Retinal pigment epithelial cell (primary cell): ENCODE measurements around the gene ARID5B.

Experiments used
- DNase-seq: peaks from one replicate; pipeline ENCODE4 v3.0.0-alpha.2; 2010; ENCODE audit warnings: low read depth
- H3K4me3 ChIP-seq: 2 replicates; pipeline ENCODE4 v1.5.1; 2011; ENCODE audit warnings: mild to moderate bottlenecking, low read length, control low read depth, moderate library complexity
- TF ChIP-seq, protein P1 (sequence below): conservative IDR thresholded peaks from 2 replicates; pipeline ENCODE4 v1.5.1; 2011; ENCODE audit warnings: low read depth, low read length, control low read depth, inconsistent platforms

ARID5B gene

DNA sequence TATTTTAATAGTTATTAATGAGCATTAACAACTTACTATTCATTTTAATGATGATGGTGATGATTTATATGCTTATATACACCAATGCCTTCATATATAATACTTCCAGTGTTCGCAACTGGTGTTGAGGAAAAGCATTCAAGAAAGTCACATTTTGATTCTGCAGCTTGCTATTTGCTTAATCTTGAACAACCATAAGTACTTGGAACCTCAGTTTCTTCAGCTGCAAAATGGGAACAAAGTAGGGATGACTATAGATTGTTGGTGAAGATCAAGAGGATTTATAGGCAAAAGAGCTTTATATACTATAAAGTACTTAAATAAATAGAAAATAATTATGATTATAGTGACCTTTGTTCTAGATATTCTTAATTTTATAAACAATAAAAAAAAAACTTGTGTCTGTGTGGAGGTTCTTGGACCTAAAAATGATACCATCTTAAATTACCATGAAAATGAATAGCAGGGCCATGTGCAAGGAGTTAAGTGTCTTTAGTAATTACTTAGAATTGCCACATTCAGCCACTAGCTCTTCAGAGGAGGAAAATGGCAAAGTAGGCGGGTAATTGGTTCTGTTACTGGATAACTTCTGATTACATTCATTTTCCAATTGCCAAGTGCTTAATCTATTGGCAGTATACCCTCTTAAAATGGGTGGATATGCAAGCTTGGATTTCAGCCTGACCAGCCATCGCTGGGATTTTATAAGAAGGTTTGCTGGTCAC lies 4.5 kb downstream of the ARID5B start:
- TF ChIP-seq, protein P1, sequence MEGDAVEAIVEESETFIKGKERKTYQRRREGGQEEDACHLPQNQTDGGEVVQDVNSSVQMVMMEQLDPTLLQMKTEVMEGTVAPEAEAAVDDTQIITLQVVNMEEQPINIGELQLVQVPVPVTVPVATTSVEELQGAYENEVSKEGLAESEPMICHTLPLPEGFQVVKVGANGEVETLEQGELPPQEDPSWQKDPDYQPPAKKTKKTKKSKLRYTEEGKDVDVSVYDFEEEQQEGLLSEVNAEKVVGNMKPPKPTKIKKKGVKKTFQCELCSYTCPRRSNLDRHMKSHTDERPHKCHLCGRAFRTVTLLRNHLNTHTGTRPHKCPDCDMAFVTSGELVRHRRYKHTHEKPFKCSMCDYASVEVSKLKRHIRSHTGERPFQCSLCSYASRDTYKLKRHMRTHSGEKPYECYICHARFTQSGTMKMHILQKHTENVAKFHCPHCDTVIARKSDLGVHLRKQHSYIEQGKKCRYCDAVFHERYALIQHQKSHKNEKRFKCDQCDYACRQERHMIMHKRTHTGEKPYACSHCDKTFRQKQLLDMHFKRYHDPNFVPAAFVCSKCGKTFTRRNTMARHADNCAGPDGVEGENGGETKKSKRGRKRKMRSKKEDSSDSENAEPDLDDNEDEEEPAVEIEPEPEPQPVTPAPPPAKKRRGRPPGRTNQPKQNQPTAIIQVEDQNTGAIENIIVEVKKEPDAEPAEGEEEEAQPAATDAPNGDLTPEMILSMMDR, result no peak
- H3K4me3 ChIP-seq, result no peak overlapping the region
- DNase-seq, result no peak

DNA sequence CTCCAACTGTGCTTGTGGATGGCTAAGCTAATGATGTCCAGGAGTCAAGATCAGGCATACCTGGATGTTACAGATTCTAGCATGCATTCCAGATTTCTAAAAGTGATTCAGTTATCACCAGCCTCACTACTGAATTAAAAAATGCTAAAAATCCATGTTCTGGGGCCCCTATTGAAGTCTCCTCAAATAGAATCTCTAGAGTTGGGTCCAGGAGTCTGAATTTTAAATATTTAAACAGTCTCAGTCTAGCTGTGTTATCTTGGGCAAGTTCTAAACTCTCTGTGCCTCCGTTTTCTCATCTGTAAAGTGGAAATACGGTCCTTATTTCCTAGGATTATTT lies 5.0 kb downstream of the ARID5B start:
- TF ChIP-seq, protein P1, result no peak
- DNase-seq, result no peak
- no peak overlapping the region for H3K4me3 ChIP-seq

DNA sequence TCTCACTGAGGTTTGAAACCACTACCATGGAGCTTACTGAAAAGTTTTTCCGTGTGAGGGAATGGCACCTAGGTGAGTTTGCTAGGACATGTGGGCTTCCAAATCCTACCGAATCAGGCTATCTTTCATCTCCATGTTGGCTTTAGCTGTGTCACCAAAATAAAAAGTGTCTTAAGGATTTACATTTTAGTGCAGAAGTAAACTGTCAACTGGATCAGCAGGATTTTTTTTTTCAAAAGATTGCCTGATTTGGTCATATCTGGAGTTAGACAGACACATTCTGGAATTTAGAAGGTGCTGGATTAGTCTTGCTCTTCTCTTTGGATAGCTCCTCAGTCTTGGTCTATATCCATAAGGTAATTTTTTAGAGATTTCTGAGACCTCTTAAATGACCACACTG lies 5.5 kb downstream of the ARID5B start:
- no peak overlapping the region for H3K4me3 ChIP-seq
- TF ChIP-seq, protein P1, result no peak
- DNase-seq, result no peak

DNA sequence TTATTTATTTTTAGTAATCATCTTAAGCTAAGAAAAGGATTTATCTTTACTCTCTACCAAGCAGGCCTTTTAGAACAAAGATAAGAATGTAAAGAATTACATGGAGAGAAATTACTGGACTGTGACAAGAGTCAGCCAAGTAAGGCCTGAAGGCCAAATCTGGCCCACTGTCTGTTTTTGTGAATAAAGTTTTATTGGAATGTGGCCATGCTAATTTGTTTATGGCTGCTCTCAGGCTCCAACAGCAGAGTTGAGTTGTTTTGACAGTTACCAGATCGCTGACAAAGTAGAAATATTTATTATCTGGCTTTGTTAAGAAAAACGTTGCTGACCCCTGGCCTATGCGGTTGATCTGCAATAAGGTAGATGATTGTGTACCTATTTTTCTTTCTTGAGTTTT lies 6.1 kb downstream of the ARID5B start:
- no peak for DNase-seq
- no peak overlapping the region for H3K4me3 ChIP-seq
- TF ChIP-seq, protein P1, result no peak

DNA sequence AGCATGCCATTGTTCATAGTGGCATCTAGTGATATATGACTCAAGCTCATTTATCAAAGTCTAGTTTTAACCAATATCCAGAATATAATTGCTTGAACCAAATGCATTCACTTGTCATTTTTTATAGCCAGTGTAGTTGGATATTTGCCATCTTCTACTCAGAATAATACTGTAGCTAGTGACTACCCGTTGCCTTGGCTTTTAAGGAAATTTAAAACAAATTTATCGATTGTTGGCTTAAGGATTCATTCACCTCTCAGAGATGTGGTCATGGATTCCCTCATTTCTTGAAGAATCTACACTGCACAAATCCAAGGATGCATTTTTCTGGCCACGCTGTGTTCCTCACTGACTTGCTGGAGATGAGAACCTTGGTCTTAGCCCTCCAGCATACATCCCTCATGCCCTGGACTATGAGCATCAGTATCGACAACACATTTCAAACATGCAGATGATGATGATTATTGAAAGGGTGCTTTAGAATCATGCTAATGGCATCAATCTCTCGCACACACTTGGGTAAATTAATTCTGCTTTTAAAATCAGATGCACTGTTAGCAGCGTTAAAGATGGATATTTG lies 8.8 kb downstream of the ARID5B start:
- TF ChIP-seq, protein P1, result no peak
- H3K4me3 ChIP-seq, result no peak overlapping the region
- no peak for DNase-seq

DNA sequence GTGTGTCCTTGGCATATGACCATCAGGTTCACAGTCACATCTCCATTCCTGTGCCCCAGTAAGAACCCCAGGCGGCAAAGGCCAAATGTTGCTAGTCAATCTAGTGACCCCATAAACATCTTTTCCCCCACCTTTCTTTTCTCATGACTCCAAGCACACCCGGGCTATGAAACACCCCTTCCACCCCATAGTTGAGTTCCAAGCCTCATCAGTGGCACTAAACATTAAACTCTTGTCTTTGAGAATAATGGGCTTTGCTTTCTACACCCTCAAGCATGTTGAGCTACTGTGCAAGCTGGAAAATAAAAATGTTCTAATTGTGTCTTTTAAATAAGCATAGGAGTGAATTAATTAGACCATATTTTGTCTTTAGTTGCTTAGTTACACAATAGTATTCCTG lies 9.4 kb downstream of the ARID5B start:
- TF ChIP-seq, protein P1, result no peak
- no peak for DNase-seq
- no peak overlapping the region for H3K4me3 ChIP-seq

DNA sequence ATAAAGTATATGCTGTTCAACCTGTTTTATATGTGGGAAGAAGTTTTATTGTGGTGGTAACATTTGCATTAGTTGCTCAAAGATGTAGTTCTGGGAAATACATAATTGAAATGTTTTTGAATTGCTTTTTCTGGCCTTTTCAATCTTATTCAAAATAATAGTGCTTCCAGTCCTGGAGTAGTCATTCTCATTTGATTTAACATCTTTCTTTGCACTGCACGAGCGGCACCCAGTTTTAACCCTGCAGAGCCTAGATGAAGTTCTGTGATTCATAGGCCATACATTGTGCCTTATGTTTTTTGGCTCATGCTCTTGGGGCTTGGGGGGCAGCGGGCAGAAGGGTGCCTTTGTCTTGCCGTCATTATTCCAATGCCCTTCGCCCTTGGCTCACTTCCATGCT lies 9.9 kb downstream of the ARID5B start:
- DNase-seq, result no peak

More for the DNA sequence above, 9.9 kb downstream of the ARID5B start:
- H3K4me3 ChIP-seq, result no peak overlapping the region
- TF ChIP-seq, protein P1, result no peak
